Ishikawa (cell line): ENCODE results near the gene GPR137B.

Experiments used
- CEBPB ChIP-seq: IDR thresholded peaks from 2 replicates; pipeline ENCODE4 v1.6.1; 2012
- CREB1 ChIP-seq: IDR thresholded peaks from 2 replicates; pipeline ENCODE4 v1.6.1; 2012; ENCODE audit warnings: low read depth
- EGR1 ChIP-seq: IDR thresholded peaks from 2 replicates; pipeline ENCODE4 v1.6.1; 2012
- EP300 ChIP-seq: IDR thresholded peaks from 2 replicates; pipeline ENCODE4 v1.6.1; 2012; ENCODE audit warnings: borderline replicate concordance
- FOXM1 ChIP-seq: IDR thresholded peaks from 2 replicates; pipeline ENCODE4 v1.6.1; 2012; ENCODE audit warnings: low read depth, borderline replicate concordance
- MAX ChIP-seq: IDR thresholded peaks from 2 replicates; pipeline ENCODE4 v1.6.1; 2012
- NFIC ChIP-seq: IDR thresholded peaks from 2 replicates; pipeline ENCODE4 v1.6.1; 2012
- RAD21 ChIP-seq: IDR thresholded peaks from 2 replicates; pipeline ENCODE4 v1.6.1; 2012; ENCODE audit warnings: low read depth
- REST ChIP-seq: IDR thresholded peaks from 2 replicates; pipeline ENCODE4 v1.6.1; 2012; ENCODE audit warnings: low read depth, mild to moderate bottlenecking
- TAF1 ChIP-seq: IDR thresholded peaks from 2 replicates; pipeline ENCODE4 v1.6.1; 2012; ENCODE audit warnings: low read depth, mild to moderate bottlenecking
- TCF12 ChIP-seq: IDR thresholded peaks from 2 replicates; pipeline ENCODE4 v1.6.1; 2012; ENCODE audit warnings: low read depth
- TEAD4 ChIP-seq: IDR thresholded peaks from 2 replicates; pipeline ENCODE4 v1.6.1; 2012
- USF1 ChIP-seq: IDR thresholded peaks from 2 replicates; pipeline ENCODE4 v1.6.1; 2012
- YY1 ChIP-seq: IDR thresholded peaks from 2 replicates; pipeline ENCODE4 v1.6.1; 2012; ENCODE audit warnings: low read depth
- ZBTB7A ChIP-seq: IDR thresholded peaks from 2 replicates; pipeline ENCODE4 v1.6.1; 2012; ENCODE audit warnings: low read depth

Gene GPR137B

GRCh38 chr1:236209185-236209584 lies 66.8 kb downstream of the GPR137B start:
- no peak for TF ChIP-seq NFIC
- no peak for TF ChIP-seq FOXM1
- TF ChIP-seq EGR1: no peak
- TF ChIP-seq YY1: no peak
- no peak for TF ChIP-seq TCF12
- no peak for TF ChIP-seq TEAD4
- TF ChIP-seq EP300: no peak
- TF ChIP-seq REST: no peak
- no peak for TF ChIP-seq MAX
- TF ChIP-seq TAF1: no peak
- TF ChIP-seq CREB1: no peak
- TF ChIP-seq USF1: no peak
- no peak for TF ChIP-seq CEBPB
- no peak for TF ChIP-seq RAD21
- no peak for TF ChIP-seq ZBTB7A

DNA sequence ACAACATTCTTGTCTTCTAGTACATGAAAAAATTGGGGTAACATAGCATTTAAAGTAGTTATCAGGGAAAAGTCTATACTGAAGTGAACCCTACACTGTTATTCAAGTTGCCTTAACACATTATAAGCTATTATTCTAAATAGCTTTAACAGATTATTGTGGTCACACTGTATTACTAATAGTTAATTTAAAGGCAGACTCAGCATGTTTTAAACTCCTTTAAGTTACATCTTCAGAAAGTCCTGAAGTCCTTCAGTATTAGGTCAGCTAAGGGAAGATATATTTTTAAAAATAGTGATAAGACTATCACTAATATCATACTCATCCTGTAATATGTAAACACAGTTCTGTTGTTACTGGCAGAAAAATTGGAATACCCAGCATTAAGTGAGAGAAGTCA lies 67.4 kb downstream of the GPR137B start:
- TF ChIP-seq USF1: no peak
- TF ChIP-seq EP300: no peak
- TF ChIP-seq TEAD4: no peak
- no peak for TF ChIP-seq NFIC
- TF ChIP-seq ZBTB7A: no peak
- no peak for TF ChIP-seq RAD21
- TF ChIP-seq CEBPB: no peak

GRCh38 chr1:236211815-236212214 lies 69.5 kb downstream of the GPR137B start:
- TF ChIP-seq REST (no peak), NFIC (no peak), RAD21 (no peak), EP300 (no peak), MAX (no peak), YY1 (no peak), CREB1 (no peak), USF1 (no peak), TCF12 (no peak), EGR1 (no peak), FOXM1 (no peak)

DNA sequence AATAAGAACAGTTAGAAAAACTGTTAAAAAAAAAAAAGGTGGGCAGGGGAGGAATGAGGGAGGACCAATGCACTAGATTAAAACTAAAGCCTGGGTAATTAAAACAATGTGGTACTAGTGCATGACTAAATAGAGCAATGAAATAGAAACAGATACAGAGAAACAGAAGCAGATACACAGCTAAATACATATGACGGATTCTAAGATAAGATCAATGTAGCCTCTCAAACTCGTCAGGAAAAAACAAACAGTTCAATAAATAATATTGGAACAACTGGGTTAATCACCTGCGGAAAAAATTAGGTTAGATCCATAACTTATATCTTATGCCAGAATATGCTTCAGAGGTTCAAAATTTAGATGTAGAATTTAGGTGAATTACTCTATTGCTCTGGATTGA lies 71.2 kb downstream of the GPR137B start:
- TF ChIP-seq FOXM1: no peak
- no peak for TF ChIP-seq RAD21
- no peak for TF ChIP-seq CREB1
- no peak for TF ChIP-seq ZBTB7A
- TF ChIP-seq USF1: no peak
- no peak for TF ChIP-seq NFIC
- TF ChIP-seq TEAD4: no peak

- TF ChIP-seq TAF1 (no peak), ZBTB7A (no peak), EP300 (no peak), CEBPB (no peak), CREB1 (no peak), USF1 (no peak), FOXM1 (no peak)
Measured at GRCh38 chr1:236214761-236215160, 72.4 kb downstream of the GPR137B start.
